Nephron progenitor cell (in vitro differentiated cells): Measurements from ENCODE around the gene DIS3L.

Experiments
- DNase-seq: peaks from one replicate; pipeline ENCODE4 v3.0.0; 2021
- H3K27ac Mint-ChIP-seq: 2 replicates; pipeline ENCODE4 v1.8.0; 2021; ENCODE audit warnings: mild to moderate bottlenecking, moderate library complexity, mixed read lengths
- H3K27me3 Mint-ChIP-seq: 2 replicates; pipeline ENCODE4 v1.8.0; 2021; ENCODE audit warnings: mild to moderate bottlenecking, low read depth, mixed read lengths; ENCODE audit not compliant: poor library complexity
- H3K36me3 Mint-ChIP-seq: 2 replicates; pipeline ENCODE4 v1.8.0; 2021; ENCODE audit warnings: low read depth, mixed read lengths
- H3K4me1 Mint-ChIP-seq: 2 replicates; pipeline ENCODE4 v1.8.0; 2021; ENCODE audit warnings: mixed read lengths
- H3K4me3 Mint-ChIP-seq: 2 replicates; pipeline ENCODE4 v1.8.0; 2021; ENCODE audit warnings: mild to moderate bottlenecking, moderate library complexity, mixed read lengths
- H3K9me3 Mint-ChIP-seq: 2 replicates; pipeline ENCODE4 v1.8.0; 2021; ENCODE audit warnings: mild to moderate bottlenecking, moderate library complexity, mixed read lengths
- CTCF ChIP-seq: fragments of 200-600 bp; sonication (generic); IDR thresholded peaks from 2 replicates; pipeline ENCODE4 v1.5.0; 2021; ENCODE audit warnings: antibody characterized with exemption

Gene DIS3L

DNA sequence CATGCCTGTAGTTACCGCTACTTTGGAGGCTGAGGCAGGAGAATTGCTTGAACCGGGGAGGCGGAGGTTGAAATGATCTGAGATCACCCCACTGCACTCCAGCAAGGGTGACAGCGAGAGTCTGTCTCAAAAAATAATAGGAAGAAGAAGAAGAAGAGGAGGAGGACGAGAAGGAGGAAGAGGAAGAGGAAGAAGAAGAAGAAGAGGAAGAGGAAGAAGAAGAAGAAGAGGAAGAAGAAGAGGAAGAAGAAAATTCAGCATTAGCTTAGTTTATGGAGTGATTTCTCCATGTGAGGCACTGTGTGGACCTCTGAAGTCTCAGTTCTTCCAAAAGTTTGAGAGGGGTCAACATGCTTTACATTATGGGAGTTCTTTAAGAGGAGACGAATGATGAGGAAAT, 22.4 kb upstream of the DIS3L start:
- no peak for DNase-seq
- Mint-ChIP-seq H3K9me3 (peaks cover 10% of the 10 kb centered on the region), H3K4me3 (no peak overlapping the region), H3K36me3 (no peaks in the 10 kb centered on the region), H3K27me3 (peaks cover 11% of the 10 kb centered on the region), H3K4me1 (peaks cover 27% of the 10 kb centered on the region), H3K27ac (no peak overlapping the region)
- TF ChIP-seq CTCF = no peak

- TF ChIP-seq CTCF = no peak
- Mint-ChIP-seq H3K4me3 (no peak overlapping the region), H3K27ac (no peak overlapping the region), H3K36me3 (no peaks in the 10 kb centered on the region), H3K4me1 (no peaks in the 10 kb centered on the region), H3K9me3 (peaks cover 10% of the 10 kb centered on the region), H3K27me3 (peaks cover 34% of the 10 kb centered on the region)
- no peak for DNase-seq
Measured at GRCh38 chr15:66275352-66275751, 18.0 kb upstream of the DIS3L start.

DNA sequence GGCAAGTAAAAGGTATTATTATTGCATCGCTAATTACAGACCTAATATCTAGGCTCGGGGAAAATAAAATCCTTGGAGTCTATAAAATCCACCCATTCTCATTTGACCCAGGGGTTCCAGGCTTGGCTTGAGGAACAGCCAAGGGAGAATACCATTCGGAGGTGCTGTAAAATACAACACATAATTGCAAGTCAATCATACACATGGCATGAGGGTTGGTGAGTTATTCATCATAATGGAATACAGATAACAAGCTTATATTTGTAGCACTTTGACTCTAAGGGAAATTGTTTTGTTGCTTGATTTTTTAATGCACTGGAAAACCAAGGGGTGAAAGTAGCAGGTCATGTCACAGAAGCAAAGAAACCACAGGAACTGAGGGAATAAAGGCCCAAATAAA, 16.8 kb upstream of the DIS3L start:
- peaks cover 10% of the 10 kb centered on the region for H3K9me3 Mint-ChIP-seq
- H3K27me3 Mint-ChIP-seq = peaks cover 40% of the 10 kb centered on the region
- no peak overlapping the region for H3K4me3 Mint-ChIP-seq
- H3K27ac Mint-ChIP-seq = no peak overlapping the region
- H3K4me1 Mint-ChIP-seq = no peaks in the 10 kb centered on the region
- TF ChIP-seq CTCF = no peak
- DNase-seq = no peak
- H3K36me3 Mint-ChIP-seq = no peaks in the 10 kb centered on the region

DNA sequence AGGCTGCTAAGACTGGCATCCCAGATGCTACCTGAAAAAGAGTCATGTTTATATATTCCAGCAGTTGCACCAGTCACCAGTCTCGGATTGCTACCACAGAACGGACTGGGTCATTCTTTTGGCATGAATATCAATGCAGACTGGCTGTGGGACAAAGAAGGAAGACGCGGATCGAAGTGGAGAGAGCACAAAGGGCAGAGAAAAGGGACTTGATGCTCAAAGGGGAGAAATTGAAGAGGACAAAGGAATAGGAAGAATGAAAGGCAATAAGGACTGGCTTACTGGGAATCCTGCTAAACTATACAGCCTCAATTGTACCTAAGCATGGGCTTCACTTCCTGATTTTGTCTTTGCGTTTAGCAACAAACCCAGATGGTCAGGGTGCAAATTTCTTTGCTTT, 15.3 kb upstream of the DIS3L start:
- no peaks in the 10 kb centered on the region for H3K36me3 Mint-ChIP-seq
- no peaks in the 10 kb centered on the region for H3K4me1 Mint-ChIP-seq
- peaks cover 46% of the 10 kb centered on the region for H3K27me3 Mint-ChIP-seq
- H3K27ac Mint-ChIP-seq = no peak overlapping the region
- H3K4me3 Mint-ChIP-seq = no peak overlapping the region
- no peak for TF ChIP-seq CTCF
- no peak for DNase-seq
- H3K9me3 Mint-ChIP-seq = peaks cover 10% of the 10 kb centered on the region

DNA sequence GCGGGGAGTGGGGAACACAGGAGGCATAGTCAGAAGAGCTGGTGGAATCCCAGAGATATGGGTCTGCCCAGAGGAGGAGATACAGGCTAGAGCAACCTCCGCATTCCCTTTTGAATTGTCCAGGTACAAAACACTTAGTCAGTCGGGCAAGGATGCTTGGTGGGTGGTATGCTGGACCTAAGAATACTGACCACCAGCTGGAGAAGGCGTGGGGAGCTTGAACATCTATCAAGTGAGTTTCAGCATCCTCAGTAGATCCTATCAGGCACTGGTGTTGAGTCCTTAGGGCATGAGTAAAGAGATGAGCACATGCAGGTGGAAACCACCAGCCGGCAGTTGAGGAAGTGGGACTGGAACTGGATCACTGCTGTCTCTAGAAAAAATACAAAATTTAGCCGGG, 14.7 kb upstream of the DIS3L start:
- TF ChIP-seq CTCF = no peak
- Mint-ChIP-seq H3K27me3 (peaks cover 43% of the 10 kb centered on the region), H3K9me3 (peaks cover 7% of the 10 kb centered on the region), H3K4me3 (no peak overlapping the region), H3K36me3 (no peaks in the 10 kb centered on the region), H3K4me1 (no peaks in the 10 kb centered on the region), H3K27ac (no peak overlapping the region)
- DNase-seq = no peak

DNA sequence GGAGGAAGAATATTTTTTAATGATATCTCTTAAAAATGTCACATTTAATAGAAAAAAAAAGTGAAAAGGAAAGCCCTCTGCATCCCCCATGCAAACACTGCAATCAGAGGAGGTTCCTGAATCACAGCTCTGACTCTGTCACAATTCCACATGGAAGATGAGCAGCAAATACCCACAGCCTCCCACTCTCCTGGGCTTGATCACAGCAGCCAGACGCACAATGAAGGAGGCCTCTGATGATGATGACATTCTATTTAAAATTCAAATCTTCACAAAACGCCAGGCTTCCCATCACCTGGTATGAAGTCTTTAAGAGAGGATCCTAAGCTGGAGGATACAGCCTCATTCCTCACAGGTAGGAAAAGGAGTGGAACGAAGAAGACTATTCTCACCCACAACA, 9.1 kb upstream of the DIS3L start:
- Mint-ChIP-seq H3K9me3 (no peaks in the 10 kb centered on the region), H3K4me3 (no peak overlapping the region), H3K27ac (no peak overlapping the region), H3K36me3 (no peaks in the 10 kb centered on the region), H3K4me1 (no peaks in the 10 kb centered on the region), H3K27me3 (peaks cover 32% of the 10 kb centered on the region)
- no peak for TF ChIP-seq CTCF
- no peak for DNase-seq
